GM19328 (cell line): ENCODE data around the gene PRRT3.
"Not testable (repeated sequence)": the region's sequence is repeated elsewhere in the genome, so short reads cannot be mapped to it uniquely, and the experiment has no call there.

Experiments used
- ATAC-seq: cut with Tn5 transposase; IDR thresholded peaks from one replicate; pipeline ENCODE4 v1.9.1; 2021; ENCODE audit warnings: mild to moderate bottlenecking, moderate library complexity; ENCODE audit not compliant: unreplicated experiment

PRRT3 gene

GRCh38 chr3:9899289-9899791, 52.9 kb downstream of the PRRT3 start:
- no peak for ATAC-seq

GRCh38 chr3:9898467-9899241, 53.6 kb downstream of the PRRT3 start:
- no peak for ATAC-seq

GRCh38 chr3:9897408-9898372, 54.5 kb downstream of the PRRT3 start:
- ATAC-seq, result no peak

- not testable (repeated sequence) for ATAC-seq
These were observed 55.3 kb downstream of the PRRT3 start for GRCh38 chr3:9896755-9897407.

- not testable (repeated sequence) for ATAC-seq
These were observed 56.5 kb downstream of the PRRT3 start for GRCh38 chr3:9895715-9896114.
